H1 (cell line): ENCODE measurements around the gene GRM8. TPM values are rescaled to one million over a fixed set of nuclear protein-coding genes. Genes with fewer than 3 reads are reported as not detected.

ENCODE experiments used
- CTCF ChIA-PET: fragments of 300-600 bp; sonication (Branson Sonifier 250); formaldehyde crosslinking; loops from one replicate; lab custom pipeline; 2021; ENCODE audit not compliant: partially characterized antibody; lab: Charles Lee
- POLR2A ChIA-PET: fragments of 300-600 bp; sonication (Branson Sonifier 250); formaldehyde crosslinking; loops from one replicate; lab custom pipeline; 2021; ENCODE audit warnings: inconsistent platforms; ENCODE audit not compliant: partially characterized antibody; lab: Charles Lee
- DNase-seq, 2 experiments: peaks; one replicate each; pipeline versions ENCODE4 v3.0.0 to v3.0.0-alpha.2; 2010 to 2022; ENCODE audit warnings: low spot score in 2 of 2, low read depth in 1 of 2, mixed read lengths in 1 of 2
- FAIRE-seq: peaks from 2 replicates; lab custom pipeline; 2011; peaks lifted over from hg19 to GRCh38; lab: Jason Lieb, UNC
- H2AFZ ChIP-seq: 2 replicates; pipeline ENCODE4 v1.8.1; 2012; ENCODE audit warnings: low read length, inconsistent platforms
- H2AK5ac ChIP-seq: 2 replicates; pipeline ENCODE4 v1.6.1; 2013; ENCODE audit warnings: low read depth, low read length
- H2BK120ac ChIP-seq: replicated peaks from 2 replicates; pipeline ENCODE3; 2013; ENCODE audit warnings: low read depth, low read length, inconsistent platforms
- H2BK12ac ChIP-seq: 2 replicates; pipeline ENCODE4 v1.6.1; 2013; ENCODE audit warnings: low read depth, low read length
- H2BK15ac ChIP-seq: 2 replicates; pipeline ENCODE4 v1.6.1; 2013; ENCODE audit warnings: low read length
- H2BK20ac ChIP-seq: 2 replicates; pipeline ENCODE4 v1.6.1; 2013; ENCODE audit warnings: low read length
- H2BK5ac ChIP-seq: 2 replicates; pipeline ENCODE4 v1.6.1; 2013; ENCODE audit warnings: low read depth, low read length
- H3K14ac ChIP-seq: 2 replicates; pipeline ENCODE4 v1.6.1; 2013; ENCODE audit warnings: inconsistent platforms; ENCODE audit not compliant: insufficient read length
- H3K18ac ChIP-seq: 2 replicates; pipeline ENCODE4 v1.6.1; 2013; ENCODE audit warnings: low read length; ENCODE audit errors: extremely low read depth
- H3K23ac ChIP-seq: 2 replicates; pipeline ENCODE4 v1.6.1; 2013; ENCODE audit warnings: inconsistent platforms; ENCODE audit not compliant: insufficient read length
- H3K23me2 ChIP-seq: 2 replicates; pipeline ENCODE4 v1.6.1; 2013; ENCODE audit warnings: low read depth, low read length
- H3K27ac ChIP-seq: 2 replicates; pipeline ENCODE4 v1.6.1; 2011; ENCODE audit warnings: low read depth, low read length, inconsistent platforms
- H3K27me3 ChIP-seq, 4 experiments: replicated peaks in 1 of 4; 1 replicate in 1 of 4; 2 replicates in 3 of 4; pipeline versions ENCODE4 v1.6.1 to v1.8.1; 2011 to 2013; ENCODE audit warnings: low read length in 3 of 4, mild to moderate bottlenecking in 3 of 4, inconsistent platforms in 2 of 4, mixed read lengths in 2 of 4, moderate library complexity in 1 of 4; ENCODE audit not compliant: control insufficient read depth in 3 of 4, insufficient read depth in 3 of 4; ENCODE audit errors: extremely low read depth in 1 of 4
- H3K36me3 ChIP-seq, 4 experiments: 2 replicates each; pipeline versions ENCODE4 v1.6.1 to v1.8.1; 2011 to 2013; ENCODE audit warnings: mild to moderate bottlenecking in 4 of 4, low read length in 3 of 4, moderate library complexity in 2 of 4, control low read depth in 1 of 4, inconsistent platforms in 1 of 4; ENCODE audit not compliant: insufficient read depth in 4 of 4, control insufficient read depth in 2 of 4
- H3K4ac ChIP-seq: replicated peaks from 2 replicates; pipeline ENCODE3; 2013; ENCODE audit warnings: low read length, low read depth, mixed read lengths, inconsistent platforms; ENCODE audit not compliant: insufficient read length
- H3K4me1 ChIP-seq, 4 experiments: replicated peaks in 1 of 4; 1 replicate in 1 of 4; 2 replicates in 3 of 4; pipeline versions ENCODE4 v1.6.1 to v1.8.1; 2011 to 2013; ENCODE audit warnings: low read length in 3 of 4, inconsistent platforms in 2 of 4, mixed read lengths in 1 of 4; ENCODE audit not compliant: insufficient read depth in 4 of 4, control insufficient read depth in 3 of 4
- H3K4me2 ChIP-seq, 2 experiments: 2 replicates each; pipeline versions ENCODE4 v1.6.1 to v1.8.1; 2011 to 2013; ENCODE audit warnings: low read depth in 2 of 2, low read length in 2 of 2, control low read depth in 1 of 2, inconsistent platforms in 1 of 2, mild to moderate bottlenecking in 1 of 2; ENCODE audit not compliant: insufficient read depth in 1 of 2
- H3K4me3 ChIP-seq, 4 experiments: fragments of 200-600, 300-600 bp in 1 of 4; sonication (generic), shearing (Covaris generic), sonication (Bioruptor Twin) in 1 of 4; 2 replicates each; pipeline versions ENCODE4 v1.5.1 to v1.8.1; 2011 to 2016; ENCODE audit warnings: low read length in 4 of 4, low read depth in 3 of 4, control low read depth in 2 of 4, inconsistent platforms in 2 of 4, mild to moderate bottlenecking in 2 of 4, mixed read lengths in 1 of 4, moderate library complexity in 1 of 4; ENCODE audit not compliant: insufficient read depth in 2 of 4; ENCODE audit errors: extremely low read depth in 1 of 4
- H3K56ac ChIP-seq: replicated peaks from 2 replicates; pipeline ENCODE3; 2013; ENCODE audit warnings: low read depth, mild to moderate bottlenecking, mixed read lengths, low read length, inconsistent platforms; ENCODE audit not compliant: insufficient read length
- H3K79me1 ChIP-seq: 2 replicates; pipeline ENCODE4 v1.6.1; 2013; ENCODE audit warnings: low read depth, low read length, control low read depth
- H3K79me2 ChIP-seq, 2 experiments: 2 replicates each; pipeline versions ENCODE4 v1.6.1 to v1.8.1; 2012 to 2013; ENCODE audit warnings: low read length in 2 of 2, mild to moderate bottlenecking in 2 of 2, inconsistent platforms in 1 of 2; ENCODE audit not compliant: insufficient read depth in 2 of 2, control insufficient read depth in 1 of 2
- H3K9ac ChIP-seq, 4 experiments: replicated peaks in 1 of 4; 1 replicate in 1 of 4; 2 replicates in 3 of 4; pipeline versions ENCODE4 v1.6.1 to v1.8.1; 2011 to 2013; ENCODE audit warnings: low read depth in 3 of 4, low read length in 3 of 4, control low read depth in 2 of 4, mild to moderate bottlenecking in 2 of 4, moderate library complexity in 2 of 4, inconsistent platforms in 1 of 4; ENCODE audit errors: extremely low read depth in 1 of 4
- H3K9me3 ChIP-seq, 2 experiments: 2 replicates each; pipeline versions ENCODE4 v1.6.1 to v1.8.1; 2012 to 2013; ENCODE audit warnings: mild to moderate bottlenecking in 2 of 2, moderate library complexity in 2 of 2, control low read depth in 1 of 2, inconsistent platforms in 1 of 2, low read depth in 1 of 2, low read length in 1 of 2, mixed read lengths in 1 of 2; ENCODE audit not compliant: insufficient read depth in 2 of 2
- H4K20me1 ChIP-seq, 2 experiments: replicated peaks in 1 of 2; 2 replicates each; pipeline versions ENCODE3 to v1.8.1; 2011 to 2013; ENCODE audit warnings: inconsistent platforms in 2 of 2, low read length in 2 of 2, mild to moderate bottlenecking in 1 of 2; ENCODE audit not compliant: insufficient read depth in 2 of 2, control insufficient read depth in 1 of 2
- H4K5ac ChIP-seq: 2 replicates; pipeline ENCODE4 v1.6.1; 2013; ENCODE audit warnings: low read length, low read depth, mixed read lengths, inconsistent platforms; ENCODE audit not compliant: insufficient read length
- H4K8ac ChIP-seq: 2 replicates; pipeline ENCODE4 v1.8.0; 2013; ENCODE audit warnings: mild to moderate bottlenecking, moderate library complexity, low read length, inconsistent platforms; ENCODE audit not compliant: insufficient read depth; ENCODE audit errors: extremely low read depth
- H4K91ac ChIP-seq: replicated peaks from 2 replicates; pipeline ENCODE3; 2013; ENCODE audit warnings: low read length, mixed read lengths, inconsistent platforms; ENCODE audit not compliant: insufficient read length
- CHD1 ChIP-seq: IDR thresholded peaks from 2 replicates; pipeline ENCODE4 v1.6.1; 2012; ENCODE audit warnings: low read depth, low read length, improper control_type of control experiment
- FOSL1 ChIP-seq: IDR thresholded peaks from 2 replicates; pipeline ENCODE4 v1.6.1; 2011; ENCODE audit warnings: mild to moderate bottlenecking, low read depth, low read length, moderate library complexity; ENCODE audit not compliant: insufficient read depth
- USF2 ChIP-seq: IDR thresholded peaks from 2 replicates; pipeline ENCODE4 v1.6.1; 2011; ENCODE audit warnings: low read length, improper control_type of control experiment
- ZNF274 ChIP-seq: IDR thresholded peaks from 2 replicates; pipeline ENCODE4 v1.7.0; 2012; ENCODE audit warnings: low read length, borderline replicate concordance; ENCODE audit errors: extremely low read depth
- WGBS, 2 experiments: shearing (Covaris generic) in 1 of 2; methylation state at CpG; one replicate each; pipeline versions ENCODE4 v1.1.6 to v1.1.7; 2013 to 2015; ENCODE audit warnings: low lambda C conversion rate in 2 of 2, mixed read lengths in 2 of 2, inconsistent platforms in 1 of 2, low coverage in 1 of 2, missing lambda C conversion rate in 1 of 2; ENCODE audit not compliant: insufficient replicate concordance in 2 of 2, insufficient coverage in 1 of 2, insufficient read length in 1 of 2; ENCODE audit errors: extremely low coverage in 1 of 2, missing lambda C conversion rate in 1 of 2; 5-methylcytosine and 5-hydroxymethylcytosine counted together
- polyA plus RNA-seq, 7 experiments: library from polyadenylated mRNA; depleted of rRNA in 3 of 7; stranded (reverse) in 5 of 7; unstranded in 2 of 7; fragments of >200 nt in 5 of 7; fragments of 200-250 nt in 2 of 7; gene quantifications; 1 replicate in 5 of 7; 2 replicates in 1 of 7; 4 replicates in 1 of 7; pipeline versions ENCODE4 v1.2.1 to v1.2.3, GENCODE V29; 2011 to 2013; ENCODE audit warnings: missing spikeins in 2 of 7, mixed read lengths in 2 of 7
- total RNA-seq: library from RNA; stranded (reverse); fragmentation: NEBNext Ultra II Directional; extraction: Animal tissue kit (Norgen Biotek cat#: 25700); gene quantifications from 2 replicates; pipeline ENCODE4 v1.2.1, GENCODE V29; 2021

Gene GRM8
- total and polyA plus RNA-seq, 2 of the 8 experiments (the other 6 are each of a cell fraction or from before 2014, with no cell fraction given): 2.6 to 2.8 TPM

GRCh38 chr7:126541406-126541805 is 711.3 kb downstream of the GRM8 start:
- Histone ChIP-seq H3K23ac (no peak overlapping the region), H3K27ac (no peak overlapping the region), H2BK15ac (no peak overlapping the region), H4K20me1 (no peaks in the 10 kb centered on the region), H3K9ac (no peak overlapping the region), H3K4me3 (no peak overlapping the region), H3K4me1 (no peaks in the 10 kb centered on the region), H2BK120ac (no peak overlapping the region), H3K27me3 (no peaks in the 10 kb centered on the region), H3K14ac (no peak overlapping the region), H3K4me2 (no peak overlapping the region), H2AFZ (no peak overlapping the region), H4K8ac (no peak overlapping the region), H4K5ac (no peak overlapping the region), H3K56ac (no peak overlapping the region), H3K9me3 (no peaks in the 10 kb centered on the region), H2BK5ac (no peak overlapping the region), H2BK20ac (no peak overlapping the region), H4K91ac (no peak overlapping the region), H2BK12ac (no peak overlapping the region), H3K36me3 (no peaks in the 10 kb centered on the region), H3K18ac (no peak overlapping the region), H3K79me2 (no peaks in the 10 kb centered on the region), H3K4ac (no peak overlapping the region), H3K23me2 (no peaks in the 10 kb centered on the region), H2AK5ac (no peak overlapping the region), H3K79me1 (no peaks in the 10 kb centered on the region)
- no peak for DNase-seq
- no peak for TF ChIP-seq USF2
- TF ChIP-seq FOSL1: no peak
- TF ChIP-seq ZNF274: no peak
- no peak for TF ChIP-seq CHD1
- CTCF ChIA-PET: interaction anchor here (1.3 to 1.5 kb wide), 2 partner anchors 12 to 67 kb away, joined by 3 read pairs; no protein-coding TSS in a partner anchor
- 97% methylated on average over 5 of the region's 5 CpGs; no CpG with 5 or more reads in 1 of the 2 experiments for WGBS, 2 experiments
- no peak for FAIRE-seq
- POLR2A ChIA-PET: no interaction called here
